ENCODE measurements around the gene TMEM209. TPM values are rescaled to one million over a fixed set of nuclear protein-coding genes. Genes with fewer than 3 reads are reported as not detected.

The TMEM209 gene
- 12.0 to 17.1 TPM (median 13.9 TPM) in 5 replicates for total RNA-seq (2022; extraction: Qiagen RNA extraction)

GRCh38 chr7:130205084-130205947, at the start of gene TMEM209:
TSS of gene TMEM209 (minus strand) at chr7:130205406. CDS start at chr7:130205375, 31 bp downstream.

DNA sequence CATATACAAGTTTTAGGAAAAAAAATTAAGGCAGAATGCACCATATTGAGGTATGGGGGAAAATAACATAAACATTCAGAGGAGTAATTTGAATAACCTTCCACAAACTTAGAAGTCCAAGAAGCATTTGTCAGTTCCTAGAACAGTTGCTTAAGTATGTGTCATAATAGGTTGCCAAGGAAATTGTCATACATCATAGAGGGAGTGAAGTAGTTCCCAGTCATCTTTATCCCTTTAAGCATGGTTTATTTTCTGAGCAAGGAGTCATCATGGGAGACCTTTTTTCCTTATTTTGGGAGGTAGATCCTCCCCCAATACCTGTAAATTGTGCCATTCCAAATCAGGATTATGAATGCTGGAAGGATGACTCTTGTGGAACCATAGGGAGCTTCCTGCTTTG, 2.4 kb upstream of the TMEM209 start, which contains the start of gene SSMEM1:
SSMEM1 (plus strand) TSS at position 219 of the 400 bp plus-strand sequence; CDS start at position 270, 51 bp downstream.

Other genes with a start within 250 kb of the TMEM209 start
- 22.6 to 25.3 TPM (median 24.5 TPM) in 5 replicates for gene ZC3HC1, start 154.0 kb downstream of the TMEM209 start, total RNA-seq (2022; extraction: Qiagen RNA extraction)
- gene KLHDC10, start 134.9 kb downstream of the TMEM209 start, total RNA-seq (2022; extraction: Qiagen RNA extraction), result 9.5 to 13.7 TPM (median 13.0 TPM) in 5 replicates
- gene SSMEM1, start 2.5 kb upstream of the TMEM209 start, total RNA-seq (2022; extraction: Qiagen RNA extraction), result 0.14 TPM in 1 of 5 replicates, not detected in the others
- 0.05 to 0.33 TPM (median 0.11 TPM) in 3 of 5 replicates, not detected in the others for gene CPA2, start 61.5 kb upstream of the TMEM209 start, total RNA-seq (2022; extraction: Qiagen RNA extraction)
- 2.9 to 5.1 TPM (median 3.6 TPM) in 5 replicates for gene CPA4, start 87.8 kb upstream of the TMEM209 start, total RNA-seq (2022; extraction: Qiagen RNA extraction)
- gene CPA5, start 139.4 kb upstream of the TMEM209 start, total RNA-seq (2022; extraction: Qiagen RNA extraction), result not detected in 5 replicates
- not detected in 5 replicates for gene CPA1, start 175.1 kb upstream of the TMEM209 start, total RNA-seq (2022; extraction: Qiagen RNA extraction)
- gene CEP41, start 235.6 kb upstream of the TMEM209 start, total RNA-seq (2022; extraction: Qiagen RNA extraction), result 11.2 to 12.4 TPM (median 11.7 TPM) in 5 replicates

Data from A549 treated with AZD2906 at 1 μM for 4 hours (cell line).